IMR-90 (cell line): ENCODE results near the gene FADS6. TPM values are rescaled to one million over a fixed set of nuclear protein-coding genes. Genes with fewer than 3 reads are reported as not detected.

Experiments used
- ATAC-seq: fragments of 200-7000 bp; cut with Tn5 transposase; 2 replicates; pipeline ENCODE4 v1.9.1; 2020; ENCODE audit warnings: low read depth, mild to moderate bottlenecking, moderate library complexity
- BruUV-seq: library from RNA; stranded (reverse); fragments of 400-500 nt; replicated peaks from 2 replicates; lab custom pipeline; 2021; lab: Mats Ljungman, UMichigan
- CTCF ChIA-PET: fragments of 300-600 bp; formaldehyde crosslinking; extraction: SDS; loops from one replicate; lab custom pipeline; 2021; ENCODE audit warnings: antibody characterized with exemption; lab: Yijun Ruan, JAX
- POLR2A ChIA-PET: fragments of 300-600 bp; sonication (Branson Sonifier 250); formaldehyde crosslinking; loops from one replicate; lab custom pipeline; 2022; ENCODE audit warnings: antibody characterized with exemption; ENCODE audit not compliant: unreplicated experiment; lab: Charles Lee
- DNase-seq: peaks from one replicate; pipeline ENCODE4 v3.0.0; 2013
- H2AFZ ChIP-seq: replicated peaks from 2 replicates; pipeline ENCODE3; 2013; ENCODE audit warnings: low read length, mild to moderate bottlenecking; ENCODE audit not compliant: poor library complexity
- H2AK5ac ChIP-seq: 2 replicates; pipeline ENCODE4 v1.6.1; 2013; ENCODE audit warnings: low read depth, low read length, inconsistent platforms
- H2AK9ac ChIP-seq: replicated peaks from 2 replicates; pipeline ENCODE3; 2013; ENCODE audit warnings: mild to moderate bottlenecking, low read depth, low read length, moderate library complexity; ENCODE audit not compliant: poor library complexity
- H2BK120ac ChIP-seq: 2 replicates; pipeline ENCODE4 v1.6.1; 2013; ENCODE audit warnings: low read depth, low read length, inconsistent platforms
- H2BK15ac ChIP-seq: 3 replicates; pipeline ENCODE4 v1.6.1; 2013; ENCODE audit warnings: low read depth, low read length, inconsistent platforms
- H2BK20ac ChIP-seq: 2 replicates; pipeline ENCODE4 v1.6.1; 2013; ENCODE audit warnings: low read depth, mild to moderate bottlenecking, inconsistent platforms, low read length, moderate library complexity
- H2BK5ac ChIP-seq: 2 replicates; pipeline ENCODE4 v1.6.1; 2013; ENCODE audit warnings: mild to moderate bottlenecking, low read depth, low read length, inconsistent platforms; ENCODE audit not compliant: poor library complexity, severe bottlenecking
- H3K14ac ChIP-seq: replicated peaks from 2 replicates; pipeline ENCODE4 v1.6.1; 2013; ENCODE audit warnings: low read depth, low read length, inconsistent platforms
- H3K18ac ChIP-seq: 2 replicates; pipeline ENCODE4 v1.6.1; 2013; ENCODE audit warnings: low read depth, low read length, control low read depth
- H3K23ac ChIP-seq: 2 replicates; pipeline ENCODE4 v1.6.1; 2013; ENCODE audit warnings: low read depth, low read length, inconsistent platforms
- H3K27ac ChIP-seq: 2 replicates; pipeline ENCODE4 v1.5.1; 2013; ENCODE audit warnings: mild to moderate bottlenecking, control low read depth, low read length; ENCODE audit not compliant: insufficient read depth
- H3K27me3 ChIP-seq: 2 replicates; pipeline ENCODE4 v1.6.1; 2013; ENCODE audit warnings: low read length; ENCODE audit not compliant: control insufficient read depth, insufficient read depth
- H3K36me3 ChIP-seq: 2 replicates; pipeline ENCODE4 v1.6.1; 2013; ENCODE audit warnings: low read length, mixed read lengths; ENCODE audit not compliant: control insufficient read depth, insufficient read depth
- H3K4ac ChIP-seq: 2 replicates; pipeline ENCODE4 v1.6.1; 2013; ENCODE audit warnings: low read depth, low read length, inconsistent platforms
- H3K4me1 ChIP-seq: 2 replicates; pipeline ENCODE4 v1.6.1; 2013; ENCODE audit warnings: low read length, mixed read lengths; ENCODE audit not compliant: control insufficient read depth, insufficient read depth
- H3K4me2 ChIP-seq: 2 replicates; pipeline ENCODE4 v1.6.1; 2013; ENCODE audit warnings: low read depth, mild to moderate bottlenecking, control low read depth, low read length, moderate library complexity
- H3K4me3 ChIP-seq: 2 replicates; pipeline ENCODE4 v1.5.1; 2013; ENCODE audit warnings: low read depth, mild to moderate bottlenecking, control low read depth, low read length, moderate library complexity; ENCODE audit not compliant: insufficient read depth
- H3K56ac ChIP-seq: 2 replicates; pipeline ENCODE4 v1.6.1; 2013; ENCODE audit warnings: low read length, inconsistent platforms; ENCODE audit not compliant: insufficient read depth; ENCODE audit errors: extremely low read depth
- H3K79me1 ChIP-seq, 2 experiments: 2 replicates each; pipeline ENCODE4 v1.6.1; 2013; ENCODE audit warnings: low read length in 2 of 2, inconsistent platforms in 1 of 2, low read depth in 1 of 2
- H3K9ac ChIP-seq: 2 replicates; pipeline ENCODE4 v1.6.1; 2013; ENCODE audit warnings: low read depth, low read length, control low read depth
- H3K9me1 ChIP-seq: 2 replicates; pipeline ENCODE4 v1.6.1; 2013; ENCODE audit warnings: low read length, inconsistent platforms; ENCODE audit not compliant: insufficient read depth
- H3K9me3 ChIP-seq: 2 replicates; pipeline ENCODE4 v1.6.1; 2013; ENCODE audit warnings: low read length; ENCODE audit not compliant: control insufficient read depth, insufficient read depth
- H4K20me1 ChIP-seq: 2 replicates; pipeline ENCODE4 v1.6.1; 2013; ENCODE audit warnings: low read length, inconsistent platforms; ENCODE audit not compliant: insufficient read depth
- H4K5ac ChIP-seq: 2 replicates; pipeline ENCODE4 v1.6.1; 2013; ENCODE audit warnings: mild to moderate bottlenecking, low read depth, low read length, control low read depth
- H4K8ac ChIP-seq, 2 experiments: 2 replicates each; pipeline ENCODE4 v1.6.1; 2013; ENCODE audit warnings: low read depth in 2 of 2, low read length in 2 of 2, control low read depth in 1 of 2, inconsistent platforms in 1 of 2
- H4K91ac ChIP-seq: 2 replicates; pipeline ENCODE4 v1.6.1; 2013; ENCODE audit warnings: low read depth, low read length, inconsistent platforms; ENCODE audit not compliant: insufficient read depth
- BHLHE40 ChIP-seq: fragments of 150-350 bp; IDR thresholded peaks from 2 replicates; pipeline ENCODE4 v1.6.1; 2016; ENCODE audit warnings: mild to moderate bottlenecking, low read depth, low read length
- CEBPB ChIP-seq: IDR thresholded peaks from 2 replicates; pipeline ENCODE4 v1.6.1; 2012; ENCODE audit warnings: low read depth, low read length, improper control_type of control experiment
- CHD1 ChIP-seq: IDR thresholded peaks from 2 replicates; pipeline ENCODE4 v1.6.1; 2012; ENCODE audit warnings: low read depth, low read length, improper control_type of control experiment
- FOS ChIP-seq: fragments of 150-350 bp; IDR thresholded peaks from 2 replicates; pipeline ENCODE4 v1.6.1; 2016; ENCODE audit warnings: low read depth, low read length
- MAFK ChIP-seq: IDR thresholded peaks from 2 replicates; pipeline ENCODE4 v1.6.1; 2012; ENCODE audit warnings: low read depth, low read length, improper control_type of control experiment
- MAZ ChIP-seq: IDR thresholded peaks from 2 replicates; pipeline ENCODE4 v1.6.1; 2012; ENCODE audit warnings: low read depth, mild to moderate bottlenecking, low read length, improper control_type of control experiment, moderate library complexity, borderline replicate concordance
- MXI1 ChIP-seq: IDR thresholded peaks from 2 replicates; pipeline ENCODE4 v1.6.1; 2012; ENCODE audit warnings: low read depth, mild to moderate bottlenecking, low read length, moderate library complexity, borderline replicate concordance
- NFE2L2 ChIP-seq: fragments of 150-350 bp; IDR thresholded peaks from 2 replicates; pipeline ENCODE4 v1.6.1; 2016; ENCODE audit warnings: low read depth, mild to moderate bottlenecking, low read length
- POLR2A ChIP-seq: IDR thresholded peaks from 2 replicates; pipeline ENCODE4 v1.6.1; 2012; ENCODE audit warnings: mild to moderate bottlenecking, low read depth, low read length
- RAD21 ChIP-seq: IDR thresholded peaks from 2 replicates; pipeline ENCODE4 v1.6.1; 2012; ENCODE audit warnings: low read length, improper control_type of control experiment
- RCOR1 ChIP-seq: IDR thresholded peaks from 2 replicates; pipeline ENCODE4 v1.6.1; 2012; ENCODE audit warnings: mild to moderate bottlenecking, low read length, improper control_type of control experiment; ENCODE audit not compliant: insufficient replicate concordance
- RFX5 ChIP-seq: IDR thresholded peaks from 2 replicates; pipeline ENCODE4 v1.8.0; 2012; ENCODE audit warnings: low read depth, mild to moderate bottlenecking, low read length, moderate library complexity
- SMC3 ChIP-seq: fragments of 150-350 bp; IDR thresholded peaks from 2 replicates; pipeline ENCODE4 v1.6.1; 2016; ENCODE audit warnings: low read depth, mild to moderate bottlenecking, antibody characterized with exemption, low read length, moderate library complexity
- WGBS, 2 experiments: methylation state at CpG; one replicate each; pipeline versions ENCODE4 v1.1.5 to v1.1.7; 2013; ENCODE audit warnings: missing lambda C conversion rate in 2 of 2; ENCODE audit not compliant: insufficient read length in 1 of 2; ENCODE audit errors: extremely low coverage in 2 of 2; 5-methylcytosine and 5-hydroxymethylcytosine counted together
- dilution Hi-C: fragments of 300-500 bp; cut with HindIII; formaldehyde crosslinking; loops from one replicate; pipeline ENCODE4 v1.14.3; 2018; ENCODE audit warnings: low sequenced_read_pairs; ENCODE audit not compliant: unreplicated experiment
- in situ Hi-C: fragments of 300-500 bp; cut with MboI; formaldehyde crosslinking; loops from 3 replicates; pipeline ENCODE4 v1.14.3; 2019; ENCODE audit warnings: low sequenced_read_pairs, inconsistent platforms, mixed read lengths
- intact Hi-C: fragments of 100-400 bp; cut with micrococcal nuclease; formaldehyde crosslinking; loops from 2 replicates; pipeline ENCODE4 v1.10.0; 2022
- polyA plus RNA-seq, 3 experiments: library from polyadenylated mRNA; depleted of rRNA; stranded (reverse); fragments of >200 nt; gene quantifications; 2 replicates each; pipeline ENCODE4 v1.2.3, GENCODE V29; 2012; ENCODE audit warnings: low replicate concordance in 1 of 3
- total RNA-seq: library from RNA; depleted of rRNA; stranded (reverse); fragments of >200 nt; gene quantifications from 2 replicates; pipeline ENCODE4 v1.2.3, GENCODE V29; 2012
- TF ChIP-seq, protein P1 (sequence below): fragments of 150-350 bp; IDR thresholded peaks from 2 replicates; pipeline ENCODE4 v1.6.1; 2017; ENCODE audit warnings: mild to moderate bottlenecking, antibody characterized with exemption, low read length, low read depth
- TF ChIP-seq, protein P2 (sequence below): fragments of 150-350 bp; IDR thresholded peaks from 2 replicates; pipeline ENCODE4 v1.6.1; 2016; ENCODE audit warnings: low read depth, mild to moderate bottlenecking, low read length, moderate library complexity, borderline replicate concordance
- TF ChIP-seq, protein P3 (sequence below): conservative IDR thresholded peaks from 2 replicates; pipeline ENCODE4 v1.5.1; 2012; ENCODE audit warnings: mild to moderate bottlenecking, low read depth, low read length, improper control_type of control experiment

The FADS6 gene
- total and polyA plus RNA-seq, 2 of the 4 experiments (the other 2 are of a cell fraction): not detected

DNA sequence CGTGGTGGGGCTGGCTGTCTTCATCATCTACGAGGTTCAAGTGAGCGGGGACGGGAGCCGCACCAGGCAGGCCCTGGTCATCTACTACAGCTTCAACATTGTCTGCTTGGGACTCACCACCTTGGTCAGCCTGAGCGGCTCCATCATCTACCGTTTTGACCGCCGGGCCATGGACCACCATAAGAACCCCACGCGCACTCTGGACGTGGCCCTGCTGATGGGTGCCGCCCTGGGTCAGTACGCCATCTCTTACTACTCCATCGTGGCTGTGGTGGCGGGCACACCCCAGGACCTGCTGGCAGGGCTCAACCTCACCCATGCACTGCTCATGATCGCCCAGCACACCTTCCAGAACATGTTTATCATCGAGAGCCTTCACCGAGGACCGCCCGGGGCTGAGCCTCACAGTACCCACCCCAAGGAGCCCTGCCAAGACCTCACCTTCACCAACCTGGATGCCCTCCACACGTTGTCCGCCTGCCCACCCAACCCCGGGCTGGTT lies 37.2 kb upstream of the FADS6 start:
- Histone ChIP-seq H2AK5ac (no peak overlapping the region), H2AK9ac (no peak overlapping the region), H2AFZ (no peak overlapping the region), H3K18ac (no peak overlapping the region), H3K4me2 (no peak overlapping the region), H2BK20ac (no peak overlapping the region), H3K23ac (no peak overlapping the region), H3K4me1 (peaks cover 2% of the 10 kb centered on the region; the same call in 1 of the 2 replicates), H3K79me1 (no peaks in the 10 kb centered on the region), H2BK5ac (no peak overlapping the region), H4K8ac (no peak overlapping the region), H4K20me1 (no peaks in the 10 kb centered on the region), H3K4me3 (no peak overlapping the region), H2BK15ac (no peak overlapping the region), H3K27me3 (peaks cover 72% of the 10 kb centered on the region), H2BK120ac (no peak overlapping the region), H3K56ac (no peak overlapping the region), H3K9ac (no peak overlapping the region), H3K36me3 (no peaks in the 10 kb centered on the region), H3K4ac (no peak overlapping the region), H3K9me1 (no peaks in the 10 kb centered on the region), H3K27ac (no peak overlapping the region), H3K14ac (no peak overlapping the region), H4K5ac (no peak overlapping the region), H3K9me3 (no peaks in the 10 kb centered on the region), H4K91ac (no peak overlapping the region)
- dilution Hi-C loops: no loop called here
- no peak for TF ChIP-seq SMC3
- TF ChIP-seq FOS: no peak
- no peak for TF ChIP-seq NFE2L2
- TF ChIP-seq, protein P1, sequence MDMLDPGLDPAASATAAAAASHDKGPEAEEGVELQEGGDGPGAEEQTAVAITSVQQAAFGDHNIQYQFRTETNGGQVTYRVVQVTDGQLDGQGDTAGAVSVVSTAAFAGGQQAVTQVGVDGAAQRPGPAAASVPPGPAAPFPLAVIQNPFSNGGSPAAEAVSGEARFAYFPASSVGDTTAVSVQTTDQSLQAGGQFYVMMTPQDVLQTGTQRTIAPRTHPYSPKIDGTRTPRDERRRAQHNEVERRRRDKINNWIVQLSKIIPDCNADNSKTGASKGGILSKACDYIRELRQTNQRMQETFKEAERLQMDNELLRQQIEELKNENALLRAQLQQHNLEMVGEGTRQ: no peak
- TF ChIP-seq MAZ: no peak
- TF ChIP-seq, protein P2, sequence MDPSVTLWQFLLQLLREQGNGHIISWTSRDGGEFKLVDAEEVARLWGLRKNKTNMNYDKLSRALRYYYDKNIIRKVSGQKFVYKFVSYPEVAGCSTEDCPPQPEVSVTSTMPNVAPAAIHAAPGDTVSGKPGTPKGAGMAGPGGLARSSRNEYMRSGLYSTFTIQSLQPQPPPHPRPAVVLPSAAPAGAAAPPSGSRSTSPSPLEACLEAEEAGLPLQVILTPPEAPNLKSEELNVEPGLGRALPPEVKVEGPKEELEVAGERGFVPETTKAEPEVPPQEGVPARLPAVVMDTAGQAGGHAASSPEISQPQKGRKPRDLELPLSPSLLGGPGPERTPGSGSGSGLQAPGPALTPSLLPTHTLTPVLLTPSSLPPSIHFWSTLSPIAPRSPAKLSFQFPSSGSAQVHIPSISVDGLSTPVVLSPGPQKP: no peak
- no peak for TF ChIP-seq BHLHE40
- no peak for TF ChIP-seq RCOR1
- no peak for TF ChIP-seq RAD21
- no peak for TF ChIP-seq POLR2A
- TF ChIP-seq MAFK: no peak
- no peak for TF ChIP-seq CHD1
- TF ChIP-seq, protein P3, sequence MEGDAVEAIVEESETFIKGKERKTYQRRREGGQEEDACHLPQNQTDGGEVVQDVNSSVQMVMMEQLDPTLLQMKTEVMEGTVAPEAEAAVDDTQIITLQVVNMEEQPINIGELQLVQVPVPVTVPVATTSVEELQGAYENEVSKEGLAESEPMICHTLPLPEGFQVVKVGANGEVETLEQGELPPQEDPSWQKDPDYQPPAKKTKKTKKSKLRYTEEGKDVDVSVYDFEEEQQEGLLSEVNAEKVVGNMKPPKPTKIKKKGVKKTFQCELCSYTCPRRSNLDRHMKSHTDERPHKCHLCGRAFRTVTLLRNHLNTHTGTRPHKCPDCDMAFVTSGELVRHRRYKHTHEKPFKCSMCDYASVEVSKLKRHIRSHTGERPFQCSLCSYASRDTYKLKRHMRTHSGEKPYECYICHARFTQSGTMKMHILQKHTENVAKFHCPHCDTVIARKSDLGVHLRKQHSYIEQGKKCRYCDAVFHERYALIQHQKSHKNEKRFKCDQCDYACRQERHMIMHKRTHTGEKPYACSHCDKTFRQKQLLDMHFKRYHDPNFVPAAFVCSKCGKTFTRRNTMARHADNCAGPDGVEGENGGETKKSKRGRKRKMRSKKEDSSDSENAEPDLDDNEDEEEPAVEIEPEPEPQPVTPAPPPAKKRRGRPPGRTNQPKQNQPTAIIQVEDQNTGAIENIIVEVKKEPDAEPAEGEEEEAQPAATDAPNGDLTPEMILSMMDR: no peak
- no peak for TF ChIP-seq RFX5
- no peak for TF ChIP-seq MXI1
- no peak for TF ChIP-seq CEBPB
- intact Hi-C loops: no loop called here
- BruUV-seq: no TSS peak
- DNase-seq: no peak
- 92% methylated on average over 12 of the region's 24 CpGs; no CpG with 5 or more reads in 1 of the 2 experiments for WGBS, 2 experiments
- ChIA-PET CTCF (no interaction called here), POLR2A (no interaction called here)
- in situ Hi-C loops: no loop called here
- no peak for ATAC-seq
